Measurements from ENCODE around the gene ANKRD16. TPM values are rescaled to one million over a fixed set of nuclear protein-coding genes. Genes with fewer than 3 reads are reported as not detected.
"Not testable (repeated sequence)": the region's sequence is repeated elsewhere in the genome, so short reads cannot be mapped to it uniquely, and the experiment has no call there.

ANKRD16 gene
- total RNA-seq, 1 donor from 2014 or later, result 10.4 TPM

DNA sequence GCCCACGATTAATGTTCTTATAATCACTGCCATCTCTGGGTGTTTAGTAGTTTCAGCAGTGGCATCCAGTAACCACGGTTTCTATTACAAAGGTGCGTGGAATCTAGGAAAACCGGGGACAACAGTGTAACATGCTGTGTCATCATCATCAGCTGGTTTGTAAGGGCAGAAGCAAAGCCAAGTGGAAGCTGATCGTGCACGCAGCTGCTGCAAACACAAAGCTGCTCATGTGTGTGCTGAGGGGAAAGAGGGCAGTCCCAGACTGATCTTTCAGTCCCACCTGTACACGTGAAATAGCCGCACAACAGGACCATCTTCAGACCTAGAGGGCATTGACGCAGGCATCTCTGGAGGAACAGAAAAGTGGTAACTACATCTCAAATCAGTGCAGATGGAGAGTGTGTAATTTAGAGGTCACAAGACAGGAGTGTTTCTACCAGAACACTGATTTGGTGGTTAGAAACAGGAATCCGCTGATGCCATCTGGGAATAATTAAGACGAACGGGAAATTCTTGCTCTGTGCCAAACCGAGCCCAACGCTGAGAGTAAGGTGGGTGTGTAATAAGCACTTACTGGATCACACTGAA lies 13.4 kb downstream of the ANKRD16 start:
- no peaks in the 10 kb centered on the region for H3K4me1 ChIP-seq
- peaks cover 11 to 43% of the 10 kb centered on the region in 2 donors for H3K36me3 ChIP-seq
- H3K27me3 ChIP-seq, result no peaks in the 10 kb centered on the region
- H3K4me3 ChIP-seq, result no peak overlapping the region
- intact Hi-C loops (cut with DNase I), result loop anchor here (10.0 kb wide), 1 partner anchor 1051 kb away; the partner anchor contains the start of gene AKR1E2
- H3K27ac ChIP-seq, result no peak overlapping the region
- no peak for DNase-seq (ENCODE audit: low spot score in 2 of 2)
- TF ChIP-seq, protein P1, sequence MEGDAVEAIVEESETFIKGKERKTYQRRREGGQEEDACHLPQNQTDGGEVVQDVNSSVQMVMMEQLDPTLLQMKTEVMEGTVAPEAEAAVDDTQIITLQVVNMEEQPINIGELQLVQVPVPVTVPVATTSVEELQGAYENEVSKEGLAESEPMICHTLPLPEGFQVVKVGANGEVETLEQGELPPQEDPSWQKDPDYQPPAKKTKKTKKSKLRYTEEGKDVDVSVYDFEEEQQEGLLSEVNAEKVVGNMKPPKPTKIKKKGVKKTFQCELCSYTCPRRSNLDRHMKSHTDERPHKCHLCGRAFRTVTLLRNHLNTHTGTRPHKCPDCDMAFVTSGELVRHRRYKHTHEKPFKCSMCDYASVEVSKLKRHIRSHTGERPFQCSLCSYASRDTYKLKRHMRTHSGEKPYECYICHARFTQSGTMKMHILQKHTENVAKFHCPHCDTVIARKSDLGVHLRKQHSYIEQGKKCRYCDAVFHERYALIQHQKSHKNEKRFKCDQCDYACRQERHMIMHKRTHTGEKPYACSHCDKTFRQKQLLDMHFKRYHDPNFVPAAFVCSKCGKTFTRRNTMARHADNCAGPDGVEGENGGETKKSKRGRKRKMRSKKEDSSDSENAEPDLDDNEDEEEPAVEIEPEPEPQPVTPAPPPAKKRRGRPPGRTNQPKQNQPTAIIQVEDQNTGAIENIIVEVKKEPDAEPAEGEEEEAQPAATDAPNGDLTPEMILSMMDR (IDR thresholded peaks at IDR 0.05), result no peak
- H3K9me3 ChIP-seq, result no peaks in the 10 kb centered on the region

DNA sequence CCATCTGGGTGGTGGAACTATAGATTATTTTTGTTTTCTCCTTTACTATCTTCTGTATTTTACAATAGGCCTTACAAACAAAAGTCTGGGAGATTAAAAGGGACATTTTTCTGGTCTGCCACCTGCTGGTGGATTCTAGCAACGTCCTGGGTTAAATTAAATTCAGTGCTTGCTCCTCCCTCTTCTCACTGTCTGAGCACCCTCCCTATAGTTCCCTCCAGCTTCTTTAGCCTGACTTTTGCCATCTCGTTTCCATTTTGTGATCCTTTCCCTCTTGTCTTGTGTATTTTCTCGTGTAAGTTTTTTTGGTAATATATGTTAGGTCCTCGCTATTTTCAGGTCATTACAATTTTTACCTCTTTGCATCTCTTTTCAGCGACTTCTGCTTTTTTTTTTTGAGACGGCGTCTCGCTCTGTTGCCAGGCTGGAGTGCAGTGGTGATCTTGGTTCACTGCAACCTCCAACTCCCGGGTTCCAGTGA lies 16.1 kb downstream of the ANKRD16 start:
- H3K4me1 ChIP-seq, result no peaks in the 10 kb centered on the region
- peaks cover 0 to under 1% of the 10 kb centered on the region in 2 donors for H3K9me3 ChIP-seq
- TF ChIP-seq, protein P1 (IDR thresholded peaks at IDR 0.05), result peak; percentile 39 to 64 (median 55)
- peak in 1 of 2 donors; percentile 76 for DNase-seq (ENCODE audit: low spot score in 2 of 2)
- no peak overlapping the region for H3K4me3 ChIP-seq
- H3K27ac ChIP-seq, result no peak overlapping the region
- no peaks in the 10 kb centered on the region for H3K27me3 ChIP-seq
- peaks cover 11 to 23% of the 10 kb centered on the region in 2 donors for H3K36me3 ChIP-seq
- intact Hi-C loops (cut with DNase I), result loop anchor here (1.0 to 10.0 kb wide), 5 partner anchors 60 to 1049 kb away; partner anchors contain the start of genes AKR1E2, GDI2 and TASOR2

DNA sequence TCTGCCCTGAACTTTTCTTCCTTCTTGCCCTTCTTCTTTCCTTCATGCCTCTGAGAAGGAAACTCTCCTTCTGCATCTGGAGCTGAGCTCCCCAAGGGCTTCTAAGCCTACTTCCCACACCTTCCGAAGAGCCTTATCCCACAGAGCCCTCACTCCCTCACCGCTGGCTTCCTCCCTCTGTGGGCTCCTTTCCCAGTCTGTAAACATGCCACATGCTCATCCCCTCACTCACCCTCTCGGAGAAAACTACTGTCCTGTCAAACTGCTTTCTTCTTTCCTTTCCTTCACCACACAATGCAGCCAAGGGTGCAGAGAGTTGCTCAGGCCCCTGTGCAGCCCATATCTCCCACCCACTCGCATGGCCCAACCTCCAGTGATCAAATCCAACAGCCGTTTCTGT lies 18.1 kb downstream of the ANKRD16 start:
- Histone ChIP-seq H3K36me3 (peaks cover 0 to 15% of the 10 kb centered on the region in 2 donors), H3K4me3 (no peak overlapping the region), H3K9me3 (peaks cover 0 to 3% of the 10 kb centered on the region in 2 donors), H3K4me1 (no peaks in the 10 kb centered on the region), H3K27ac (no peak overlapping the region), H3K27me3 (no peaks in the 10 kb centered on the region)
- intact Hi-C loops (cut with DNase I), result loop anchor here (5.0 to 10.0 kb wide), 3 partner anchors 244 to 1047 kb away; partner anchors contain the start of gene AKR1E2
- TF ChIP-seq, protein P1 (IDR thresholded peaks at IDR 0.05), result no peak
- peak in 1 of 2 donors; percentile 27 for DNase-seq (ENCODE audit: low spot score in 2 of 2)

DNA sequence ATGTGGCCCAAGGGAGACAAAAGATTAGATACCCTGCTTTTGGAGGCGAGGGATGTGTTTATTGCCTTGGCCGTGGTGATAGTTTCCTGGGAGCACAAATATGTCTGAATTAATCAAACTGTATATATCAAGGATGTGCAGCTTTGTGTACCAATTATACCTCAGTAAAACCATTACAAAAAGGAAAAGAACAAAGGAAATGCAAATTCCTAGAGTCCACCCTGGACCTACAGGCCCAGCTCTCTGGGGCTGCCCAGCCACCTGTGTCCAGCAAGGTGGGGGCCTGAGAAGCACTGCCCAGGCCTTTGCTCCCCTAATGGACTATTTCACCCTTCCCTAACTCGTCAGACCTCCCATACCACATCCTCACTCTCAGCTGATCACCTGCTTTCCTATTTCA lies 20.5 kb downstream of the ANKRD16 start:
- no peak for DNase-seq (ENCODE audit: low spot score in 2 of 2)
- Histone ChIP-seq H3K9me3 (peaks cover 0 to 3% of the 10 kb centered on the region in 2 donors), H3K27ac (no peak overlapping the region), H3K27me3 (no peaks in the 10 kb centered on the region), H3K4me1 (no peaks in the 10 kb centered on the region), H3K4me3 (no peak overlapping the region), H3K36me3 (no peaks in the 10 kb centered on the region)
- intact Hi-C loops (cut with DNase I), result no loop called here
- TF ChIP-seq, protein P1 (IDR thresholded peaks at IDR 0.05), result no peak

DNA sequence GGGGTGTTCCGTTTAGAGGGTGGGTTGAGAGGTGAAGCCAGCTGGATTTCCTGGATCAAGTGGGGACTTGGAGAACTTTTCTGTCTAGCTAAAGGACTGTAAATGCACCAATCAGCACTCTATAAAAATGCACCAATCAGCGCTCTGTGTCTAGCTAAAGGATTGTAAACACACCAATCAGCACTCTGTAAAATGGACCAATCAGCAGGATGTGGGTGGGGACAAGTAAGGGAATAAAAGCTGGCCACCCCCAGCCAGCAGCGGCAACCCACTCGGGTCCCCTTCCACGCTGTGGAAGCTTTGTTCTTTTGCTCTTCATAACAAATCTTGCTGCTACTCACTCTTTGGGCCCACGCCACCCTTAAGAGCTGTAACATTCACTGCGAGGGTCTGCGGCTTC lies 21.3 kb downstream of the ANKRD16 start:
- H3K27me3 ChIP-seq; H3K27ac ChIP-seq; DNase-seq (ENCODE audit: low spot score in 2 of 2); intact Hi-C loops (cut with DNase I); H3K4me1 ChIP-seq; H3K9me3 ChIP-seq; H3K4me3 ChIP-seq; H3K36me3 ChIP-seq: not testable (repeated sequence)

DNA sequence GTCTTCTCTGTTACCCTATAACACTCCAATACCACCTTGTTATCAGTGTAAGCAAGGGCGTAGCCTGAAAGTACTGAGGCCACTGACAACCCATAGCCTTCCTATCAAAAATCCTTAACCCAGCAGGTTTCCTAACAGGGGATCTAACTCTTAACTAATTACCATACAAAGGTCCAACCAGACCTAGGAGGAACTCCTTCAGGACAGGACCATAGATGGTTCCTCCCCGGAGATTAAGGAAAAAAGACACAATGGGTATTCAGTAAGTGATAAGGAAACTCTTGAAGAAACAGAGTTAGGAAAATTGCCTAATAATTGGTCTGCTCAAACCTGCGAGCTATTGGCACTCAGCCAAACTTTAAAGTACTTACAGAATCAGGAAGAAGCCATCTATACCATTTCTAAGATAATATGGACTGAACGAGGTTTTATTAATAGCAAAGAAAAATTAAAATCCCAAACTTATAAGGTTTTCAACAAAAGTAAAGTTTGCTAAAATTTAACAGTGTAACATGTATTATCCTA lies 22.5 kb downstream of the ANKRD16 start:
- H3K4me1 ChIP-seq; H3K36me3 ChIP-seq; H3K27ac ChIP-seq; H3K4me3 ChIP-seq; H3K27me3 ChIP-seq; intact Hi-C loops (cut with DNase I); DNase-seq (ENCODE audit: low spot score in 2 of 2); H3K9me3 ChIP-seq: not testable (repeated sequence)

DNA sequence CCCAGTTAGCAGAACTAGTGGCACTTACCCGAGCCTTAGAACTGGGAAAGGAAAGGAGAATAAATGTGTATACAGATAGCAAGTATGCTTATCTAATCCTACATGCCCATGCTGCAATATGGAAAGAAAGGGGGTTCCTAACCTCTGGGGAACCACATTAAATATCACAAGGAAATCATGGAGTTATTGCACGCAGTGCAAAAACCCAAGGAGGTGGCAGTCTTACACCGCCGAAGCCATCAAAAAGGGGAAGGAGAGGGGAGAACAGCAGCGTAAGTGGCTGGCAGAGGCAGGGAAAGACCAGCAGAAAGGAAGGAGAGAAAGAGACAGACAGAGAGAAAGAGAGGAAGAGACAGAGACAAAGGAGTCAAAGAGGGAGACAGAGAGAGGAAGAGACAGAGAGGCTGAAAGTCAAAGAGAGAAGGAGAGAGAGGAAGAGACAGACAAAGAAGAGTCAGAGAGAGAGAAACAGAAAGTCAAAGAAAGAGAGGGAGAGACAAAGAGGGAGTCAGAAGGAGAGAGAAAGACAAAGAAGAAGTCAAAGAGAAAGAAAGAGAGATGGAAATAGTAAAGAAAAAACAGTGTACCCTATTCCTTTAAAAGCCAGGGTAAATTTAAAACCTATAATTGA lies 23.1 kb downstream of the ANKRD16 start:
- H3K9me3 ChIP-seq; H3K4me3 ChIP-seq; H3K27ac ChIP-seq; intact Hi-C loops (cut with DNase I); H3K27me3 ChIP-seq; H3K36me3 ChIP-seq; DNase-seq (ENCODE audit: low spot score in 2 of 2); H3K4me1 ChIP-seq: not testable (repeated sequence)

DNA sequence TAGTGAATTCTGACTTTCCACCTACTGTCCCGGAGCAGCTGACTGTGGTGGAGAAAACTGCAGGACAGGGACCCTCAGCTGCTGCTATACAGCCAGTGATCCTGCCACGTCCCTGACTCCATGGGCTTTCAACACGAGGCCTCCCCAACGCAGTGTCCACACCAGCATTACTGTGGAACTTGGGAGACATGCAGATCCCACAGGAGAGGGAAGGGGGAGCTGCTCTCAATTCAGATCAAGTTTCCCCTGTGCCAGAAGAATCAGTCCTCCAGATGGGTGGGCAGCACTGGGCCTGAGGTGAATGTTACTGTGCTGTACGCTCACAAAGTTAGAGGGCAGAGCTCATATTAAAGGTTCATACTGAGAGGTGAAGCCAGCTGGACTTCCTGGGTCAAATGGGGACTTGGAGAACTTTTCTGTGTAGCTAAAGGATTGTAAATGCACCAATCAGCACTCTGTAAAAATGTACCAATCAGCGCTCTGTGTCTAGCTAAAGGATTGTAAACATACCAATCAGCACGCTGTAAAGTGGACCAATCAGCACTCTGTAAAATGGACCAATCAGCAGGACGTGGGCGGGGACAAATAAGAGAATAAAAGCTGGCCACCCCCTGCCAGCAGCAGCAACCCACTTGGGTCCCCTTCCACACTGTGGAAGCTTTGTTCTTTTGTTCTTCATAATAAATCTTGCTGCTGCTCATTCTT lies 26.6 kb downstream of the ANKRD16 start:
- H3K9me3 ChIP-seq; H3K27me3 ChIP-seq; H3K4me3 ChIP-seq; H3K4me1 ChIP-seq; H3K36me3 ChIP-seq; DNase-seq (ENCODE audit: low spot score in 2 of 2); intact Hi-C loops (cut with DNase I); H3K27ac ChIP-seq: not testable (repeated sequence)

Data from ascending aorta (tissue), 2 donors.